OCI-LY3 (cell line): ENCODE results near the gene TMEM178B.
A peak's percentile ranks its signal among the peaks of the same experiment; 100 is the strongest.
"Not testable (repeated sequence)": the region's sequence is repeated elsewhere in the genome, so short reads cannot be mapped to it uniquely, and the experiment has no call there.

ENCODE experiments used
- H2AFZ ChIP-seq: fragments of 200-600, 300-600 bp; shearing (Covaris generic); 2 replicates; pipeline ENCODE4 v1.6.0; 2014; ENCODE audit warnings: antibody characterized with exemption, low read depth, low read length
- H3K27ac ChIP-seq: fragments of 200-600, 300-600 bp; sonication (generic); 2 replicates; pipeline ENCODE4 v1.5.1; 2014; ENCODE audit warnings: mild to moderate bottlenecking, low read length, moderate library complexity, mixed read lengths
- H3K27me3 ChIP-seq: fragments of 200-600, 300-600 bp; sonication (generic); 2 replicates; pipeline ENCODE4 v1.6.1; 2014; ENCODE audit warnings: low read depth, low read length, mixed read lengths
- H3K36me3 ChIP-seq: fragments of 200-600, 300-600 bp; sonication (generic); replicated peaks from 2 replicates; pipeline ENCODE3; 2014; ENCODE audit warnings: low read depth, low read length, mixed read lengths
- H3K4me1 ChIP-seq: fragments of 300-600, 200-600 bp; sonication (generic); 2 replicates; pipeline ENCODE4 v1.6.1; 2014; ENCODE audit warnings: low read length, mixed read lengths
- H3K4me2 ChIP-seq: fragments of 200-600, 300-600 bp; sonication (generic); 2 replicates; pipeline ENCODE4 v1.6.1; 2014; ENCODE audit warnings: low read length, mixed read lengths
- H3K4me3 ChIP-seq: fragments of 300-600, 200-600 bp; sonication (generic); 2 replicates; pipeline ENCODE4 v1.5.1; 2014; ENCODE audit warnings: antibody characterized with exemption, mild to moderate bottlenecking, low read length, moderate library complexity
- H3K79me2 ChIP-seq: fragments of 300-600, 200-600 bp; shearing (Covaris generic); 2 replicates; pipeline ENCODE4 v1.6.1; 2014; ENCODE audit warnings: mild to moderate bottlenecking, low read length, mixed read lengths
- H3K9ac ChIP-seq: fragments of 300-600, 200-600 bp; shearing (Covaris generic); 2 replicates; pipeline ENCODE4 v1.6.0; 2014; ENCODE audit warnings: mild to moderate bottlenecking, low read length, moderate library complexity
- H3K9me3 ChIP-seq: fragments of 200-600, 300-600 bp; shearing (Covaris generic); 2 replicates; pipeline ENCODE4 v1.6.1; 2014; ENCODE audit warnings: low read length, mixed read lengths; ENCODE audit not compliant: insufficient read depth
- H4K20me1 ChIP-seq: fragments of 200-600, 300-600 bp; sonication (generic); 2 replicates; pipeline ENCODE4 v1.6.1; 2016; ENCODE audit warnings: low read length, mixed read lengths; ENCODE audit not compliant: insufficient read depth
- CTCF ChIP-seq: fragments of 200-600, 300-600 bp; sonication (generic); IDR thresholded peaks from 2 replicates; pipeline ENCODE4 v1.5.1; 2014; ENCODE audit warnings: antibody characterized with exemption, low read length, low read depth
- EZH2phosphoT487 ChIP-seq: fragments of 200-600 bp; shearing (Covaris generic); IDR thresholded peaks from 2 replicates; pipeline ENCODE4 v1.6.1; 2018; ENCODE audit warnings: antibody characterized with exemption, mixed run types, low read depth

The TMEM178B gene

GRCh38 chr7:141167381-141167964 is 93.6 kb downstream of the TMEM178B start:
- H3K4me1 ChIP-seq: no peaks in the 10 kb centered on the region
- H3K36me3 ChIP-seq: no peaks in the 10 kb centered on the region
- H3K9ac ChIP-seq: no peak overlapping the region
- H3K79me2 ChIP-seq: no peaks in the 10 kb centered on the region
- no peaks in the 10 kb centered on the region for H3K27me3 ChIP-seq
- no peak for TF ChIP-seq CTCF
- no peak for TF ChIP-seq EZH2phosphoT487
- H3K27ac ChIP-seq: no peak overlapping the region
- no peak overlapping the region for H3K4me2 ChIP-seq
- no peak overlapping the region for H2AFZ ChIP-seq
- H4K20me1 ChIP-seq: no peaks in the 10 kb centered on the region
- no peak overlapping the region for H3K4me3 ChIP-seq
- no peaks in the 10 kb centered on the region for H3K9me3 ChIP-seq

GRCh38 chr7:141169157-141169556 is 95.3 kb downstream of the TMEM178B start:
- not testable (repeated sequence) for H4K20me1 ChIP-seq, H2AFZ ChIP-seq, H3K4me2 ChIP-seq, H3K27ac ChIP-seq, H3K79me2 ChIP-seq, H3K4me3 ChIP-seq, H3K4me1 ChIP-seq, H3K9ac ChIP-seq, H3K9me3 ChIP-seq, H3K36me3 ChIP-seq, H3K27me3 ChIP-seq

- H3K9me3 ChIP-seq, H2AFZ ChIP-seq, H3K4me2 ChIP-seq, H3K4me1 ChIP-seq, H3K79me2 ChIP-seq, H3K27me3 ChIP-seq, H3K36me3 ChIP-seq, H3K4me3 ChIP-seq, H4K20me1 ChIP-seq, H3K9ac ChIP-seq, H3K27ac ChIP-seq: not testable (repeated sequence)
Observed at GRCh38 chr7:141175728-141176127, 101.9 kb downstream of the TMEM178B start.

- not testable (repeated sequence) for H3K4me1 ChIP-seq, H3K9me3 ChIP-seq, H3K79me2 ChIP-seq, H2AFZ ChIP-seq, H3K36me3 ChIP-seq, H3K9ac ChIP-seq, H3K27ac ChIP-seq, H3K27me3 ChIP-seq, H4K20me1 ChIP-seq
- Histone ChIP-seq H3K4me3 (peak overlapping the region; percentile 35; the same call in 1 of the 2 replicates), H3K4me2 (peak overlapping the region; percentile 48)
Observed at GRCh38 chr7:141177120-141177519, 103.3 kb downstream of the TMEM178B start.

- no peaks in the 10 kb centered on the region for H4K20me1 ChIP-seq
- H3K4me1 ChIP-seq: peaks cover 2% of the 10 kb centered on the region; the same call in 1 of the 2 replicates
- H3K27me3 ChIP-seq: no peaks in the 10 kb centered on the region
- no peak overlapping the region for H3K4me3 ChIP-seq
- H3K27ac ChIP-seq: no peak overlapping the region
- H2AFZ ChIP-seq: no peak overlapping the region
- no peaks in the 10 kb centered on the region for H3K79me2 ChIP-seq
- H3K9ac ChIP-seq: no peak overlapping the region
- H3K9me3 ChIP-seq: no peaks in the 10 kb centered on the region
- no peaks in the 10 kb centered on the region for H3K36me3 ChIP-seq
- no peak overlapping the region for H3K4me2 ChIP-seq
- TF ChIP-seq EZH2phosphoT487: no peak
- TF ChIP-seq CTCF: no peak
Observed at GRCh38 chr7:141178486-141179135, 104.7 kb downstream of the TMEM178B start.
